Measurements from ENCODE around the gene MSGN1. TPM values are rescaled to one million over a fixed set of nuclear protein-coding genes. Genes with fewer than 3 reads are reported as not detected.

The MSGN1 gene
- total and polyA plus RNA-seq, 2 donors (not counting 3 experiments of a cell fraction or from before 2014, with no cell fraction given), result not detected

- Histone ChIP-seq H2AFZ (ENCODE audit: low read depth, low read length) (no peak overlapping the region), H3K9me1 (replicated peaks; ENCODE audit: control insufficient read depth, extremely low read depth, insufficient read depth, low read length) (no peaks in the 10 kb centered on the region)
- CTCF ChIA-PET, result interaction anchor here (0.8 to 1.5 kb wide), 6 partner anchors 11 to 532 kb away, joined by 3 to 5 read pairs (median 4); no protein-coding TSS in a partner anchor
Observed at GRCh38 chr2:17845806-17846205, 29.5 kb downstream of the MSGN1 start.

More at GRCh38 chr2:17845806-17846205, 29.5 kb downstream of the MSGN1 start:
- no TSS peak for BruUV-seq (replicated peaks)
- TF ChIP-seq, protein P1, sequence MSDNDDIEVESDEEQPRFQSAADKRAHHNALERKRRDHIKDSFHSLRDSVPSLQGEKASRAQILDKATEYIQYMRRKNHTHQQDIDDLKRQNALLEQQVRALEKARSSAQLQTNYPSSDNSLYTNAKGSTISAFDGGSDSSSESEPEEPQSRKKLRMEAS (IDR thresholded peaks at IDR 0.05; ENCODE audit: insufficient read depth, insufficient read length), result no peak
- TF ChIP-seq GATA2 (IDR thresholded peaks at IDR 0.05; ENCODE audit: insufficient read depth, insufficient read length, low read depth, low read length) (no peak), EZH2 (IDR thresholded peaks at IDR 0.05; ENCODE audit: borderline replicate concordance, low read depth, low read length, severe bottlenecking) (no peak), POLR2A (IDR thresholded peaks at IDR 0.05; ENCODE audit: low read depth, low read length) (no peak), POLR2AphosphoS5 (IDR thresholded peaks at IDR 0.05; ENCODE audit: insufficient read depth, low read depth, low read length) (no peak), CTCF (IDR thresholded peaks at IDR 0.05; ENCODE audit: extremely low read depth in 1 of 2, insufficient read depth in 1 of 2, low read depth in 1 of 2, low read length in 2 of 2) (no peak), MYC (IDR thresholded peaks at IDR 0.05; ENCODE audit: low read depth, low read length) (no peak), FOS (IDR thresholded peaks at IDR 0.05; ENCODE audit: borderline replicate concordance, insufficient read depth, low read length) (no peak), JUN (IDR thresholded peaks at IDR 0.05; ENCODE audit: borderline replicate concordance, insufficient read depth, insufficient read length, low read depth) (no peak)
- Histone ChIP-seq H3K79me2 (ENCODE audit: control insufficient read depth, insufficient read depth, low read length) (no peaks in the 10 kb centered on the region), H3K4me2 (ENCODE audit: insufficient read depth, low read length) (no peak overlapping the region), H3K9ac (replicated peaks; ENCODE audit: extremely low read depth, insufficient read depth, low read length) (no peak overlapping the region), H3K4me3 (replicated peaks in 1 of 3; ENCODE audit: insufficient read depth in 1 of 3, low read depth in 1 of 3, low read length in 3 of 3) (no peak overlapping the region), H3K27me3 (ENCODE audit: control insufficient read depth in 2 of 2, insufficient read depth in 2 of 2, low read length in 2 of 2) (no peaks in the 10 kb centered on the region), H3K9me3 (replicated peaks; ENCODE audit: control insufficient read depth, insufficient read depth, low read length) (no peaks in the 10 kb centered on the region), H3K27ac (ENCODE audit: insufficient read depth, low read depth, low read length) (no peak overlapping the region), H4K20me1 (replicated peaks; ENCODE audit: control insufficient read depth, extremely low read depth, insufficient read depth, low read length) (no peaks in the 10 kb centered on the region), H3K4me1 (ENCODE audit: control insufficient read depth, extremely low read depth, insufficient read depth, low read length) (no peaks in the 10 kb centered on the region), H3K36me3 (ENCODE audit: control insufficient read depth in 2 of 2, extremely low read depth in 1 of 2, insufficient read depth in 2 of 2, low read length in 2 of 2) (no peaks in the 10 kb centered on the region)
- intact Hi-C loops (cut with micrococcal nuclease), result no loop called here
- POLR2A ChIA-PET, result no interaction called here
- DNase-seq (ENCODE audit: low read depth, low spot score) (no peak), FAIRE-seq (no peak)
- dilution Hi-C loops (cut with MboI; ENCODE audit: extremely low pct_ligation_motif_present, low sequenced_read_pairs), result no loop called here
